Progenitor cell of endocrine pancreas (in vitro differentiated cells): ENCODE results near the gene PHF24. TPM values are rescaled to one million over a fixed set of nuclear protein-coding genes. Genes with fewer than 3 reads are reported as not detected.

ENCODE experiments used
- DNase-seq: peaks from one replicate; pipeline ENCODE4 v3.0.0; 2021; ENCODE audit warnings: low spot score; ENCODE audit not compliant: unreplicated experiment
- H3K27ac Mint-ChIP-seq: 2 replicates; pipeline ENCODE4 v1.8.0; 2021; ENCODE audit warnings: mild to moderate bottlenecking, moderate library complexity, mixed read lengths
- H3K27me3 Mint-ChIP-seq: 2 replicates; pipeline ENCODE4 v1.8.0; 2021; ENCODE audit warnings: mixed read lengths
- H3K36me3 Mint-ChIP-seq: 2 replicates; pipeline ENCODE4 v1.8.0; 2022; ENCODE audit warnings: mixed read lengths; ENCODE audit not compliant: insufficient read depth
- H3K4me1 Mint-ChIP-seq: 2 replicates; pipeline ENCODE4 v1.8.0; 2021; ENCODE audit warnings: low read depth, mixed read lengths
- H3K4me3 Mint-ChIP-seq: 2 replicates; pipeline ENCODE4 v1.8.0; 2021; ENCODE audit warnings: low read depth, mild to moderate bottlenecking, moderate library complexity, mixed read lengths
- H3K9me3 Mint-ChIP-seq: 2 replicates; pipeline ENCODE4 v1.8.0; 2021; ENCODE audit warnings: low read depth, mixed read lengths
- total RNA-seq: library from RNA; stranded (reverse); gene quantifications from 2 replicates; pipeline ENCODE4 v1.2.1, GENCODE V29; 2021
- TF ChIP-seq, protein P1 (sequence below): fragments of 200-600 bp; sonication (generic); IDR thresholded peaks from one replicate; pipeline ENCODE4 v1.5.0; 2021; ENCODE audit warnings: antibody characterized with exemption, mild to moderate bottlenecking; ENCODE audit not compliant: unreplicated experiment

PHF24 gene
- total RNA-seq, 1 donor from 2014 or later = 0.29 TPM

- H3K4me3 Mint-ChIP-seq = no peak overlapping the region
- no peak overlapping the region for H3K27ac Mint-ChIP-seq
- H3K9me3 Mint-ChIP-seq = no peaks in the 10 kb centered on the region
- TF ChIP-seq, protein P1, sequence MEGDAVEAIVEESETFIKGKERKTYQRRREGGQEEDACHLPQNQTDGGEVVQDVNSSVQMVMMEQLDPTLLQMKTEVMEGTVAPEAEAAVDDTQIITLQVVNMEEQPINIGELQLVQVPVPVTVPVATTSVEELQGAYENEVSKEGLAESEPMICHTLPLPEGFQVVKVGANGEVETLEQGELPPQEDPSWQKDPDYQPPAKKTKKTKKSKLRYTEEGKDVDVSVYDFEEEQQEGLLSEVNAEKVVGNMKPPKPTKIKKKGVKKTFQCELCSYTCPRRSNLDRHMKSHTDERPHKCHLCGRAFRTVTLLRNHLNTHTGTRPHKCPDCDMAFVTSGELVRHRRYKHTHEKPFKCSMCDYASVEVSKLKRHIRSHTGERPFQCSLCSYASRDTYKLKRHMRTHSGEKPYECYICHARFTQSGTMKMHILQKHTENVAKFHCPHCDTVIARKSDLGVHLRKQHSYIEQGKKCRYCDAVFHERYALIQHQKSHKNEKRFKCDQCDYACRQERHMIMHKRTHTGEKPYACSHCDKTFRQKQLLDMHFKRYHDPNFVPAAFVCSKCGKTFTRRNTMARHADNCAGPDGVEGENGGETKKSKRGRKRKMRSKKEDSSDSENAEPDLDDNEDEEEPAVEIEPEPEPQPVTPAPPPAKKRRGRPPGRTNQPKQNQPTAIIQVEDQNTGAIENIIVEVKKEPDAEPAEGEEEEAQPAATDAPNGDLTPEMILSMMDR = no peak
- no peaks in the 10 kb centered on the region for H3K36me3 Mint-ChIP-seq
- no peaks in the 10 kb centered on the region for H3K4me1 Mint-ChIP-seq
- DNase-seq = no peak
- peaks cover 18% of the 10 kb centered on the region for H3K27me3 Mint-ChIP-seq
Measured at GRCh38 chr9:34983209-34983608, 25.1 kb downstream of the PHF24 start.

- DNase-seq = peak; percentile 59
- Mint-ChIP-seq H3K27me3 (peaks cover 20% of the 10 kb centered on the region), H3K4me1 (peaks cover 4% of the 10 kb centered on the region), H3K36me3 (no peaks in the 10 kb centered on the region), H3K9me3 (no peaks in the 10 kb centered on the region), H3K4me3 (no peak overlapping the region), H3K27ac (no peak overlapping the region)
- TF ChIP-seq, protein P1 = no peak
Measured at GRCh38 chr9:34984049-34984448, 26.0 kb downstream of the PHF24 start.

GRCh38 chr9:34985311-34985899, 27.3 kb downstream of the PHF24 start:
- TF ChIP-seq, protein P1 = peak; percentile 82
- Mint-ChIP-seq H3K9me3 (no peaks in the 10 kb centered on the region), H3K27me3 (peaks cover 18% of the 10 kb centered on the region), H3K27ac (no peak overlapping the region), H3K36me3 (no peaks in the 10 kb centered on the region), H3K4me1 (peaks cover 9% of the 10 kb centered on the region), H3K4me3 (no peak overlapping the region)
- peak; percentile 66 for DNase-seq

DNA sequence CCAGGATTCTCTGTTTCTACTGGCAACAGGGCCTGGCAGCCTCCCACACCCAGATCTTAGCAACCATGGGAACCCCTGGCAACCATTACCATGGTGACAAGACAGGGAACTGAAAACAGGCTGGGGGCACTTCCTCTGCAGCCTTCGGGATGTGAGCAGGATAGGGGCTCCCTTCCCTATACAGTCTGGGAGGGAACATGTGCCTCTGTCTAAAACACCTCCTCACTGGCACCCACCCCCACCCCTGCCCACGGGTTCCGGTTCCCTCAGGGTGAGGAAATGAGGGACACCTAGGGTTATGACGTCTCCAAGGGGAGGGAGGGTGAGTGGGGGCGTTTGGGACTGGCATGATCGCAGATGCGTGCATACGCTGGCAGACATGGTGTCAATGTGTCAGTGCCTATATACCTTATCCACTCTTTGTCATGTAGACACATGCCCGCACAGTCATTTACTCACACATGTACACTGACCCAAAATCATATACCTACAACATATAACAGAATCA, 28.5 kb downstream of the PHF24 start:
- H3K36me3 Mint-ChIP-seq = no peaks in the 10 kb centered on the region
- H3K27ac Mint-ChIP-seq = no peak overlapping the region
- H3K4me3 Mint-ChIP-seq = no peak overlapping the region
- peaks cover 16% of the 10 kb centered on the region for H3K4me1 Mint-ChIP-seq
- DNase-seq = no peak
- H3K9me3 Mint-ChIP-seq = no peaks in the 10 kb centered on the region
- TF ChIP-seq, protein P1 = no peak
- H3K27me3 Mint-ChIP-seq = peaks cover 18% of the 10 kb centered on the region

- H3K27me3 Mint-ChIP-seq = peaks cover 17% of the 10 kb centered on the region
- no peak overlapping the region for H3K27ac Mint-ChIP-seq
- peaks cover 18% of the 10 kb centered on the region for H3K4me1 Mint-ChIP-seq
- TF ChIP-seq, protein P1 = no peak
- no peak for DNase-seq
- no peak overlapping the region for H3K4me3 Mint-ChIP-seq
- no peaks in the 10 kb centered on the region for H3K9me3 Mint-ChIP-seq
- no peaks in the 10 kb centered on the region for H3K36me3 Mint-ChIP-seq
Measured at GRCh38 chr9:34987160-34987901, 29.2 kb downstream of the PHF24 start.
